HCT116 (cell line): ENCODE measurements around the gene RPH3AL. TPM values are rescaled to one million over a fixed set of nuclear protein-coding genes. Genes with fewer than 3 reads are reported as not detected.
"Not testable (repeated sequence)": the region's sequence is repeated elsewhere in the genome, so short reads cannot be mapped to it uniquely, and the experiment has no call there.

Experiments
- ATAC-seq: fragments of 200-7000 bp; cut with Tn5 transposase; 2 replicates; pipeline ENCODE4 v1.9.1; 2020; ENCODE audit warnings: mild to moderate bottlenecking, moderate library complexity
- BruUV-seq: library from RNA; stranded (reverse); fragments of 400-500 nt; replicated peaks from 2 replicates; lab custom pipeline; 2021; lab: Mats Ljungman, UMichigan
- CTCF ChIA-PET: fragments of 300-600 bp; sonication (Branson Sonifier 250); formaldehyde crosslinking; loops from one replicate; lab custom pipeline; 2021; ENCODE audit warnings: antibody characterized with exemption; lab: Charles Lee
- POLR2A ChIA-PET: fragments of 300-600, 350-600 bp; sonication (Branson Sonifier 250); formaldehyde crosslinking; loops from one replicate; lab custom pipeline; 2021; ENCODE audit warnings: antibody characterized with exemption; lab: Charles Lee
- RAD21 ChIA-PET, 2 experiments: fragments of 300-600 bp; sonication (Branson Sonifier 250); formaldehyde crosslinking; loops; one replicate each; lab custom pipeline; 2023; ENCODE audit warnings: low total read pairs in 2 of 2; ENCODE audit not compliant: uncharacterized antibody in 2 of 2, unreplicated experiment in 2 of 2, low non-redundant PET in 1 of 2; lab: Charles Lee
- DNase-seq: peaks from one replicate; pipeline ENCODE4 v3.0.0-alpha.2; 2010; ENCODE audit warnings: low read depth, low spot score
- H2AFZ ChIP-seq: fragments of 200-600 bp; shearing (Covaris generic), sonication (generic); 2 replicates; pipeline ENCODE4 v1.6.1; 2017; ENCODE audit warnings: low read depth, mixed run types, mixed read lengths, antibody characterized with exemption, low read length; ENCODE audit not compliant: poor library complexity, severe bottlenecking
- H3K27ac ChIP-seq: 2 replicates; pipeline ENCODE4 v1.5.1; 2012; ENCODE audit warnings: low read depth, low read length
- H3K27me3 ChIP-seq: fragments of 200-600 bp; sonication (generic); 2 replicates; pipeline ENCODE4 v1.6.1; 2016; ENCODE audit warnings: mixed run types, low read length, mixed read lengths; ENCODE audit not compliant: insufficient read depth
- H3K36me3 ChIP-seq, 2 experiments: fragments of 200-500 bp in 1 of 2; fragments of 200-600 bp in 1 of 2; sonication (Bioruptor generic) in 1 of 2; sonication (generic) in 1 of 2; 2 replicates each; pipeline versions ENCODE4 v1.5.1 to v1.6.1; 2014 to 2016; ENCODE audit warnings: low read length in 2 of 2, inconsistent platforms in 1 of 2, mixed read lengths in 1 of 2, mixed run types in 1 of 2; ENCODE audit not compliant: insufficient read depth in 2 of 2, control insufficient read depth in 1 of 2
- H3K4me1 ChIP-seq, 2 experiments: fragments of 200-600 bp in 1 of 2; sonication (generic) in 1 of 2; 2 replicates each; pipeline versions ENCODE4 v1.5.1 to v1.6.1; 2012 to 2017; ENCODE audit warnings: low read length in 2 of 2, inconsistent platforms in 1 of 2, mild to moderate bottlenecking in 1 of 2, mixed read lengths in 1 of 2, mixed run types in 1 of 2, moderate library complexity in 1 of 2; ENCODE audit not compliant: insufficient read depth in 2 of 2, control insufficient read depth in 1 of 2
- H3K4me2 ChIP-seq: fragments of 200-600 bp; sonication (generic); 2 replicates; pipeline ENCODE4 v1.6.1; 2017; ENCODE audit warnings: mixed run types, low read length, mixed read lengths
- H3K4me3 ChIP-seq, 2 experiments: fragments of 200-600 bp in 1 of 2; sonication (generic) in 1 of 2; replicated peaks in 1 of 2; 2 replicates each; pipeline ENCODE4 v1.5.1; 2011 to 2016; ENCODE audit warnings: low read length in 2 of 2, control low read depth in 1 of 2, low read depth in 1 of 2, mild to moderate bottlenecking in 1 of 2, mixed read lengths in 1 of 2, mixed run types in 1 of 2
- H3K79me2 ChIP-seq: fragments of 200-600 bp; sonication (generic); 2 replicates; pipeline ENCODE4 v1.6.1; 2017; ENCODE audit warnings: mild to moderate bottlenecking, mixed run types, low read length, moderate library complexity, mixed read lengths; ENCODE audit not compliant: insufficient read depth
- H3K9ac ChIP-seq: fragments of 200-600 bp; sonication (generic); 2 replicates; pipeline ENCODE4 v1.6.1; 2016; ENCODE audit warnings: low read length, mixed read lengths
- H3K9me2 ChIP-seq: fragments of 200-600 bp; sonication (generic), shearing (Covaris generic); 2 replicates; pipeline ENCODE4 v1.6.1; 2017; ENCODE audit warnings: mixed run types, mild to moderate bottlenecking, moderate library complexity; ENCODE audit not compliant: insufficient read depth
- H3K9me3 ChIP-seq, 2 experiments: fragments of 200-500 bp in 1 of 2; fragments of 200-600 bp in 1 of 2; sonication (Bioruptor generic) in 1 of 2; sonication (generic) in 1 of 2; 2 replicates each; pipeline ENCODE4 v1.6.1; 2014 to 2017; ENCODE audit warnings: low read length in 2 of 2, mixed read lengths in 2 of 2, inconsistent platforms in 1 of 2, low read depth in 1 of 2, mild to moderate bottlenecking in 1 of 2, mixed run types in 1 of 2, moderate library complexity in 1 of 2; ENCODE audit not compliant: control insufficient read depth in 1 of 2, insufficient read depth in 1 of 2
- H4K20me1 ChIP-seq: fragments of 200-600 bp; sonication (generic), shearing (Covaris generic); 2 replicates; pipeline ENCODE4 v1.6.1; 2017; ENCODE audit warnings: mixed run types, mild to moderate bottlenecking, moderate library complexity; ENCODE audit not compliant: insufficient read depth
- CBX3 ChIP-seq: IDR thresholded peaks from 2 replicates; pipeline ENCODE4 v1.6.1; 2012; ENCODE audit warnings: low read depth
- CEBPB ChIP-seq: IDR thresholded peaks from 2 replicates; pipeline ENCODE4 v1.6.1; 2012; ENCODE audit warnings: low read depth
- EGR1 ChIP-seq: IDR thresholded peaks from 2 replicates; pipeline ENCODE4 v1.6.1; 2012; ENCODE audit warnings: low read depth
- ELF1 ChIP-seq: IDR thresholded peaks from 2 replicates; pipeline ENCODE4 v1.6.1; 2012; ENCODE audit warnings: low read depth, borderline replicate concordance
- FOSL1 ChIP-seq: IDR thresholded peaks from 2 replicates; pipeline ENCODE4 v1.6.1; 2012; ENCODE audit warnings: low read depth
- JUND ChIP-seq: IDR thresholded peaks from 2 replicates; pipeline ENCODE4 v1.6.1; 2012
- POLR2AphosphoS5 ChIP-seq: IDR thresholded peaks from 2 replicates; pipeline ENCODE4 v1.6.1; 2011; ENCODE audit warnings: mild to moderate bottlenecking, low read depth, low read length, moderate library complexity
- SRF ChIP-seq: IDR thresholded peaks from 2 replicates; pipeline ENCODE4 v1.6.1; 2012; ENCODE audit warnings: low read depth
- YY1 ChIP-seq: IDR thresholded peaks from 2 replicates; pipeline ENCODE4 v1.6.1; 2011; ENCODE audit warnings: low read length, low read depth, moderate library complexity, mild to moderate bottlenecking; ENCODE audit not compliant: insufficient replicate concordance; ENCODE audit errors: extremely low read depth
- intact Hi-C: fragments of 100-400 bp; cut with micrococcal nuclease; formaldehyde crosslinking; loops from 2 replicates; pipeline ENCODE4 v1.10.0; 2022
- total RNA-seq: library from RNA; stranded (reverse); gene quantifications from one replicate; pipeline ENCODE4 v1.2.1, GENCODE V29; 2021; ENCODE audit not compliant: unreplicated experiment
- TF ChIP-seq, protein P1 (sequence below): IDR thresholded peaks from 2 replicates; pipeline ENCODE4 v1.6.1; 2012; ENCODE audit warnings: low read depth
- TF ChIP-seq, protein P2 (sequence below): IDR thresholded peaks from 2 replicates; pipeline ENCODE4 v1.6.1; 2012

RPH3AL gene
- total RNA-seq, 1 experiment from 2014 or later = 17.0 TPM

DNA sequence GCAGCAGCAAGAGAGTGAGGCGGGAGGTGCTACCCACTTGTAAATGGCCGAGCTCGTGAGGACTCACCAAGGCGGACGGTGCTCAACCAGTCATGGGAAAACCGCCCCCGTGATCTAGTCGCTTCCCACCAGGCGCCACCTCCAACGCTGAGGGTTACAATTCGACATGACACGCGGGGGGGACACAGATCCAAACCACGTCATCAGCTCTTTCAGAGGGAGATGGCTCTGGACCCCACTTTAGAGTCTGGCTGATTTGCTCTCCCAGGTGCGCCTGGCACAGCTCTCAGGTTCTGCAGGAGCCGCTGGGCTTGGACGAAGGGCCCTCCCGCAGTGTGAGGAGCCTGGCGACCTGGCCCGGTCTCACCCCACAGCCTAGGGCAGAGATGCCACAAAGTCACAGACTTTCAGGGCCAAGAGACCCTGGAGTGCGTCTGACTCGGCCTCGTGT, 150.1 kb downstream of the RPH3AL start:
- Histone ChIP-seq H3K9ac (no peak overlapping the region), H3K27me3 (no peaks in the 10 kb centered on the region), H3K9me3 (no peaks in the 10 kb centered on the region; a peak in 1 of 4 replicates), H3K9me2 (no peaks in the 10 kb centered on the region), H4K20me1 (no peaks in the 10 kb centered on the region), H3K4me3 (no peak overlapping the region), H3K79me2 (no peaks in the 10 kb centered on the region), H2AFZ (no peak overlapping the region), H3K27ac (no peak overlapping the region), H3K36me3 (no peaks in the 10 kb centered on the region), H3K4me2 (no peak overlapping the region), H3K4me1 (no peaks in the 10 kb centered on the region; a peak in 1 of 4 replicates)
- no TSS peak for BruUV-seq
- ATAC-seq = no peak
- POLR2A ChIA-PET = no interaction called here
- intact Hi-C loops = no loop called here
- DNase-seq = no peak
- RAD21 ChIA-PET = no interaction called here
- TF ChIP-seq JUND (no peak), FOSL1 (no peak), POLR2AphosphoS5 (no peak), SRF (no peak), EGR1 (no peak), CEBPB (no peak), ELF1 (no peak), YY1 (no peak), CBX3 (no peak)
- TF ChIP-seq, protein P1, sequence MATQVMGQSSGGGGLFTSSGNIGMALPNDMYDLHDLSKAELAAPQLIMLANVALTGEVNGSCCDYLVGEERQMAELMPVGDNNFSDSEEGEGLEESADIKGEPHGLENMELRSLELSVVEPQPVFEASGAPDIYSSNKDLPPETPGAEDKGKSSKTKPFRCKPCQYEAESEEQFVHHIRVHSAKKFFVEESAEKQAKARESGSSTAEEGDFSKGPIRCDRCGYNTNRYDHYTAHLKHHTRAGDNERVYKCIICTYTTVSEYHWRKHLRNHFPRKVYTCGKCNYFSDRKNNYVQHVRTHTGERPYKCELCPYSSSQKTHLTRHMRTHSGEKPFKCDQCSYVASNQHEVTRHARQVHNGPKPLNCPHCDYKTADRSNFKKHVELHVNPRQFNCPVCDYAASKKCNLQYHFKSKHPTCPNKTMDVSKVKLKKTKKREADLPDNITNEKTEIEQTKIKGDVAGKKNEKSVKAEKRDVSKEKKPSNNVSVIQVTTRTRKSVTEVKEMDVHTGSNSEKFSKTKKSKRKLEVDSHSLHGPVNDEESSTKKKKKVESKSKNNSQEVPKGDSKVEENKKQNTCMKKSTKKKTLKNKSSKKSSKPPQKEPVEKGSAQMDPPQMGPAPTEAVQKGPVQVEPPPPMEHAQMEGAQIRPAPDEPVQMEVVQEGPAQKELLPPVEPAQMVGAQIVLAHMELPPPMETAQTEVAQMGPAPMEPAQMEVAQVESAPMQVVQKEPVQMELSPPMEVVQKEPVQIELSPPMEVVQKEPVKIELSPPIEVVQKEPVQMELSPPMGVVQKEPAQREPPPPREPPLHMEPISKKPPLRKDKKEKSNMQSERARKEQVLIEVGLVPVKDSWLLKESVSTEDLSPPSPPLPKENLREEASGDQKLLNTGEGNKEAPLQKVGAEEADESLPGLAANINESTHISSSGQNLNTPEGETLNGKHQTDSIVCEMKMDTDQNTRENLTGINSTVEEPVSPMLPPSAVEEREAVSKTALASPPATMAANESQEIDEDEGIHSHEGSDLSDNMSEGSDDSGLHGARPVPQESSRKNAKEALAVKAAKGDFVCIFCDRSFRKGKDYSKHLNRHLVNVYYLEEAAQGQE = no peak
- TF ChIP-seq, protein P2, sequence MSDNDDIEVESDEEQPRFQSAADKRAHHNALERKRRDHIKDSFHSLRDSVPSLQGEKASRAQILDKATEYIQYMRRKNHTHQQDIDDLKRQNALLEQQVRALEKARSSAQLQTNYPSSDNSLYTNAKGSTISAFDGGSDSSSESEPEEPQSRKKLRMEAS = no peak
- CTCF ChIA-PET = no interaction called here

DNA sequence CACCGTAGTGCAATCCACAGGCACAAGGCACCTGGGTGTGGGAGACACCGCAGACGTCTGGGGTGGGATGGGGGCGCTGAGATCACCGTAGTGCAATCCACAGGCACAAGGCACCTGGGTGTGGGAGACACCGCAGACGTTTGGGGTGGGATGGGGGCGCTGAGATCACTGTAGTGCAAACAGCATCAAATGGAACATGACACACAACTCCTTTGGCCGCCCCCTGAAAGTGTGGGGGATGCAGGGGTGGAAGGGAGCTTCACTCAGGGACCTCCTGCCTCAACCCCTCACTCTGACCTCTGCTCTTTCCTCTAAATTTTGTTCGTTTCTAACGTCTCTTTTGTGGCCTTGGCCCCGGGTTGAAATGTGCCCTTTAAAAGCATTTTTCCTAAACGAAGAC, 150.9 kb downstream of the RPH3AL start:
- H3K9me3 ChIP-seq, H3K27ac ChIP-seq, H3K4me2 ChIP-seq, BruUV-seq, H3K4me3 ChIP-seq, RAD21 ChIA-PET, H3K9me2 ChIP-seq, DNase-seq, CTCF ChIA-PET, H3K27me3 ChIP-seq, H4K20me1 ChIP-seq, H3K36me3 ChIP-seq, H3K79me2 ChIP-seq, ATAC-seq, POLR2A ChIA-PET, H3K9ac ChIP-seq, intact Hi-C loops, H3K4me1 ChIP-seq, H2AFZ ChIP-seq: not testable (repeated sequence)

DNA sequence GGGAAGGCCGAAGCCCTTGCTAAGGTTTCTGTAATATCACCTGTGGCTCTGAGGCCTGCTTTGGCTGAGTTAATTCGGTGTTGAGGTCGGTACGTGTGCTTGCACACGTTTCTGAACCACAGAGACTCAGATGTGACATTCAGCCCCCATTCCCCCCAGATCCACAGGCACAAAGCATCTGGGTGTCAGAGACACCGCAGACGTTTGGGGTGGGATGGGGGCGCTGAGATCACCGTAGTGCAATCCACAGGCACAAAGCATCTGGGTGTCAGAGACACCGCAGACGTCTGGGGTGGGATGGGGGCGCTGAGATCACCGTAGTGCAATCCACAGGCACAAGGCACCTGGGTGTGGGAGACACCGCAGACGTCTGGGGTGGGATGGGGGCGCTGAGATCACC, 151.3 kb downstream of the RPH3AL start:
- H3K36me3 ChIP-seq, H3K9me2 ChIP-seq, H3K4me1 ChIP-seq, H2AFZ ChIP-seq, intact Hi-C loops, H3K4me2 ChIP-seq, H3K4me3 ChIP-seq, H4K20me1 ChIP-seq, H3K27me3 ChIP-seq, H3K9me3 ChIP-seq, ATAC-seq, RAD21 ChIA-PET, H3K27ac ChIP-seq, DNase-seq, H3K79me2 ChIP-seq, H3K9ac ChIP-seq, POLR2A ChIA-PET, CTCF ChIA-PET, BruUV-seq: not testable (repeated sequence)
